ENCODE data around the gene CYFIP1.

The CYFIP1 gene

DNA sequence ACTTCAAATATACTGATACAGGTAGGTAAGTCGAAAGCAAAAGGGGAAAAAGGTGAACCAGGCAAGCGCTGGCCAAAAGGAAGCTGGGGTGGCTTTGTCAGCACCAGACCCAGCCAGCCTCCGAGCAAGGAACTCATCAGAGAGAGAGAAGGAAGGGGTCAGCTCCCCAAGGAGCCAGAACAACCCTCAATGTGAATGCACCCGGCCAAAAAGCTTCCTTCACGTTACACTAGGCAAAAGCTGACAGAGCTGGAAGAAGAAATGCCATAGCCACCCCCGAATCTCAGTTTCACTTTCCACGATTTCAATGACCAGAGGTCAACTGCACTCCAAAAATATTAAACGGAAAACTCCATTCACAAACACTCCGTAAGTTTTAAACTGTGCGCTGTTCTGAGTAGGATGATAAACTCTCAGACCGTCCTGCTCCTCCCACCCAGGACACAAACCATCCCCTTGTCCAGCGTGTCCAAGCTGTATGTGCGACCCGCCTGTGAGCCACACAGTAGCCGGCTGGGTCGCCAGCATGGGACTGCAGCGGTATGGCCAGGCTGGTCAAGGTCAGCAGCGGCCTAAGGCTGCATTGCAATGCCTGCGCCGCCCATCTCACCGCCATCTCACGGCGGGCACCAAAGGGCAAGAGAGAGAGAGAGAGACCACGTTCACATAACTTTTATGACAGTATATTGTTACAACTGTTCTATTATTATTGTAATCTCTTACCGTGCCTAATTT is 29.7 kb downstream of the CYFIP1 start:
- H3K4me3 ChIP-seq (replicated peaks; ENCODE audit: low read depth, low read length): no peak overlapping the region
- DNase-seq (ENCODE audit: extremely low read depth, low read depth): no peak
- TF ChIP-seq, protein P1, sequence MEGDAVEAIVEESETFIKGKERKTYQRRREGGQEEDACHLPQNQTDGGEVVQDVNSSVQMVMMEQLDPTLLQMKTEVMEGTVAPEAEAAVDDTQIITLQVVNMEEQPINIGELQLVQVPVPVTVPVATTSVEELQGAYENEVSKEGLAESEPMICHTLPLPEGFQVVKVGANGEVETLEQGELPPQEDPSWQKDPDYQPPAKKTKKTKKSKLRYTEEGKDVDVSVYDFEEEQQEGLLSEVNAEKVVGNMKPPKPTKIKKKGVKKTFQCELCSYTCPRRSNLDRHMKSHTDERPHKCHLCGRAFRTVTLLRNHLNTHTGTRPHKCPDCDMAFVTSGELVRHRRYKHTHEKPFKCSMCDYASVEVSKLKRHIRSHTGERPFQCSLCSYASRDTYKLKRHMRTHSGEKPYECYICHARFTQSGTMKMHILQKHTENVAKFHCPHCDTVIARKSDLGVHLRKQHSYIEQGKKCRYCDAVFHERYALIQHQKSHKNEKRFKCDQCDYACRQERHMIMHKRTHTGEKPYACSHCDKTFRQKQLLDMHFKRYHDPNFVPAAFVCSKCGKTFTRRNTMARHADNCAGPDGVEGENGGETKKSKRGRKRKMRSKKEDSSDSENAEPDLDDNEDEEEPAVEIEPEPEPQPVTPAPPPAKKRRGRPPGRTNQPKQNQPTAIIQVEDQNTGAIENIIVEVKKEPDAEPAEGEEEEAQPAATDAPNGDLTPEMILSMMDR (IDR thresholded peaks at IDR 0.05; ENCODE audit: low read depth, low read length, missing control alignments): no peak

DNA sequence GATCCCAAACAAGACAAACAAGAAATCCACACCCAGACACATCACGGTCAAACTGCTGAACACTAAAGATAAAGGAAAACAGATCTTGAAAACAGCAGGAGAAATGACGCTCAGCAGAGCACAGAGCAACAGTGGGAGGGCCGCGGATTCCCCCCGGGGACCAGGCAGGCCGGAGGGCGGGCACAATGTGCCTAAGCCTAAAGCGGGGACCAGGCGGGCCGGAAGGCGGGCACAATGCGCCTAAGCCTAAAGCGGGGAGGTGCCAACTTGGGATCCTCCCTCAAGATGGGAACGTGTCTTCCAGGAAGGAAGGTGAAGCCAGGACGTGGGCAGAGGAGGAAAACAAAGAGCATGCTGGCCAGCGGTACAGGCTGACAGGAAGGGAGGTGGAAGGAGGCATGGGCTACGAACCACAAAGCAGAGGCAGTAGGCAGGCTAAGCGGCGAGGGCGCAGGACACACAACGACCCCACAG is 31.1 kb downstream of the CYFIP1 start:
- TF ChIP-seq, protein P1 (IDR thresholded peaks at IDR 0.05; ENCODE audit: low read depth, low read length, missing control alignments): no peak
- no peak overlapping the region for H3K4me3 ChIP-seq (replicated peaks; ENCODE audit: low read depth, low read length)
- DNase-seq (ENCODE audit: extremely low read depth, low read depth): peak; percentile 29

DNA sequence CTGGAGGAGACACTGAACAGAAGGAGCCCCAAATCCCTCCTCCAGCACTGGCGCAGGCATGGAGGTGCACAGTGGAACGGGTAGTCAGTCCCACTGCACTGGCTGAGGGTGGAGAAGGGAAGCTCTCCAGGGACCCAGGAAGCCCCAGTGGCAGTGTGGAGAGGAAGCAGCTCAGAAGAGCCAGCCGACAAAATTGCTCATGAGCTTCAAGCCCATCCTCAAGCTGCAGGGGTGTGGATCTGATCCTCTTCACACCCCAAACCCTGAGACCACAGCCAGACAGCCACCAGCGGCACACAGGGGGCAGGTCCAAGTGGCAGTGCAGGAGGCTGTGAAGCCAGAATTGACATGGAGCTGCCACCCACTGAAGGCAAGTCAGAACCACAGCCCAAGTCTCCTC is 32.1 kb downstream of the CYFIP1 start:
- H3K4me3 ChIP-seq (replicated peaks; ENCODE audit: low read depth, low read length): no peak overlapping the region
- TF ChIP-seq, protein P1 (IDR thresholded peaks at IDR 0.05; ENCODE audit: low read depth, low read length, missing control alignments): no peak
- no peak for DNase-seq (ENCODE audit: extremely low read depth, low read depth)

DNA sequence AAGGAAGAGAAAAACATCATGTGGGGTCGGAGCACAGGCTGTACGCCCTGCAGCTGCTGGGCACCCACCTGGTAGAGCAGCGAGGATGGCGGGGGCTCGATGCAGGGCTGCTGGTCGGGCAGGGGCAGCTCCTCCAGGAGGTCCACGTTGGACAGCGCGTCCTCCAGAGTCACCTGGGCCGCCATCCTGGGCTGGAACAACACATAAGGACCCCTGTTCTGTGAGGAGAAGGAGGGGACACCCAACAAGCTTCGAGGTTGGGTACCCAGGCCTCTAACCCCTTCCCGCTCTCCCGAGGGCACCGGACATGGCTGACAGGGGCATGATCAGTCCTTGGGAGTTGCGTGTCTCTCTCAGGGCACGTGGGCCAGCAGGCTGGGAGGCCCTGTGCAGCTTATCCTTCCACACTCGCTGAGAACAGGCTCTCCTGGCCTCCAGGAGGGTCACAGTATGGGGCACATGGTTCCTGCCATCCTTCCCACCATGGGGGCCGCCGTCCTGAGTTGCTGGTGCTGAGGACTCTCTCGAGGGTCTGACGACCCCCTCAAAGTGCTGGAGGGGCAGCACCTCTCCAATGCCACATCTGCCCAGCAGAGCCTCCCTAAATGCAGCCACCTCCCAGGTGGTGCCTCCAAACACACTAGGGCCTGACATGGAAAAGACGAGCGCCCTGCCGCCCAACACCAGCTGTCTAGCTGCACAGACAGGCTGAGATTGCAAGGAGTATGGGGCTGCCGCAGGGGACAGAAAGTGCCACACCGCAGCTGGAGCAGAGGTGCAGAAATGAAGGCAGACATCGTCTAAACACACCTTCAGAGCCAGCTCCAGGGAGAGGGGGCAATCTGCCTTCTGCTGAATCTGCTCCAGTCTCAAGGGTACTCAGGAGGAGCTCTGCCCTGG is 32.8 kb downstream of the CYFIP1 start:
- TF ChIP-seq, protein P1 (IDR thresholded peaks at IDR 0.05; ENCODE audit: low read depth, low read length, missing control alignments): no peak
- no peak for DNase-seq (ENCODE audit: extremely low read depth, low read depth)
- no peak overlapping the region for H3K4me3 ChIP-seq (replicated peaks; ENCODE audit: low read depth, low read length)

DNA sequence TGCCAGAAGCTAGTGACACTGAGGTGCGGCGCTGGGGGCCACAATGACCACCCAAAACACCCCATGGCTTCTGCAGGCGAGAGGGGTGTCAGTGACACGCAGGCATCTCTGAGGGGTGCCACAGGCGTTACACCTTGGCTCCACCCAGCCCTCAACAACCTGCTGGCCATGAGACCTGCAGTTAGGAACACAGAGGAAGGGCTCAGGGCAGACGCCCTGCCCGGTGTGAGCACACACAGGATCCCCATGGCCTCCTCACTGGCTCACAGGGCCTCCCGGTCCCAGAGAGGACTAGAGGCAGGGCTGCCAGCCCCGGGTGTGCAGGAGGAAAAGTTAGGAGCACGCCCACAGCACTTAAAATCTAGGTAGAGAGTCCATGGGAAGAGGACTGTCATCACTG is 35.1 kb downstream of the CYFIP1 start:
- TF ChIP-seq, protein P1 (IDR thresholded peaks at IDR 0.05; ENCODE audit: low read depth, low read length, missing control alignments): no peak
- H3K4me3 ChIP-seq (replicated peaks; ENCODE audit: low read depth, low read length): no peak overlapping the region
- DNase-seq (ENCODE audit: extremely low read depth, low read depth): no peak

DNA sequence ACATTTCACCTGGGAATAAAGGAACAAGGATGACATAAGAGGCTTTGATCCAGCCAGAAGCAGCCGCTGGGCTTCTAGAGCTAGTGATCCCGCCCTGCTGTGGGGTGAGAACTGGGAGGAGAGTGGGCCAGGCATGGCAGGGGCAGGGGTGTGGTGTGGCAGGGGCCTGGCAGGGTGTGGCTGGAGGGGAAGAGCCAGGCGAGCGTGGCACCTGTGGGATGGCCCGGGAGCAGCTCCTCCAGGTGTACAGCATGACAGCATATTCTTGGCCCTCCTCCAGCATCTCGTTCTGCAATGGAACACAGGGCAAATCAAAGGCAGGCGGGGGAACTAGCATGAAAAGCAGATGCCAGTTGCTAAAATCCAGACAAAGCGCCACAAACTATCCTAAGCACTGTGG is 35.5 kb downstream of the CYFIP1 start:
- H3K4me3 ChIP-seq (replicated peaks; ENCODE audit: low read depth, low read length): no peak overlapping the region
- no peak for DNase-seq (ENCODE audit: extremely low read depth, low read depth)
- TF ChIP-seq, protein P1 (IDR thresholded peaks at IDR 0.05; ENCODE audit: low read depth, low read length, missing control alignments): no peak
